Liver (tissue), 9 donors: ENCODE measurements around the gene RNF182. TPM values are rescaled to one million over a fixed set of nuclear protein-coding genes. Genes with fewer than 3 reads are reported as not detected.

Source experiments
- DNase-seq: peaks from one replicate; pipeline ENCODE4 v3.0.0-alpha.2; 2017; ENCODE audit warnings: low spot score
- H3K27ac ChIP-seq, 2 donors: one replicate each; pipeline ENCODE4 v1.7.0; 2013; ENCODE audit warnings: inconsistent platforms in 2 of 2, low read length in 2 of 2, control low read depth in 1 of 2, low read depth in 1 of 2, mild to moderate bottlenecking in 1 of 2
- H3K27me3 ChIP-seq, 4 donors: one replicate each; pipeline versions ENCODE4 v1.6.1 to v1.7.0; 2013; ENCODE audit warnings: low read length in 3 of 4, inconsistent platforms in 1 of 4, mild to moderate bottlenecking in 1 of 4, moderate library complexity in 1 of 4; ENCODE audit not compliant: control insufficient read depth in 4 of 4, insufficient read depth in 4 of 4
- H3K36me3 ChIP-seq, 4 donors: one replicate each; pipeline versions ENCODE4 v1.6.1 to v1.7.0; 2013; ENCODE audit warnings: low read length in 3 of 4, mild to moderate bottlenecking in 3 of 4, low read depth in 1 of 4, moderate library complexity in 1 of 4; ENCODE audit not compliant: control insufficient read depth in 4 of 4, insufficient read depth in 3 of 4
- H3K4me1 ChIP-seq, 4 donors: one replicate each; pipeline versions ENCODE4 v1.6.1 to v1.7.0; 2013; ENCODE audit warnings: low read length in 3 of 4, mild to moderate bottlenecking in 3 of 4, moderate library complexity in 1 of 4; ENCODE audit not compliant: control insufficient read depth in 4 of 4, insufficient read depth in 4 of 4
- H3K4me3 ChIP-seq, 3 donors: one replicate each; pipeline versions ENCODE4 v1.6.1 to v1.7.0; 2013; ENCODE audit warnings: low read length in 3 of 3, control low read depth in 1 of 3, low read depth in 1 of 3, mild to moderate bottlenecking in 1 of 3
- H3K9ac ChIP-seq, 2 donors: one replicate each; pipeline ENCODE4 v1.7.0; 2013; ENCODE audit warnings: low read length in 2 of 2, mild to moderate bottlenecking in 2 of 2, moderate library complexity in 2 of 2, control low read depth in 1 of 2, low read depth in 1 of 2
- H3K9me3 ChIP-seq, 4 donors: one replicate each; pipeline versions ENCODE4 v1.6.1 to v1.7.0; 2013; ENCODE audit warnings: low read length in 3 of 4; ENCODE audit not compliant: control insufficient read depth in 4 of 4
- EGR1 ChIP-seq, 2 donors: IDR thresholded peaks; 2 replicates each; pipeline ENCODE4 v1.6.1; 2016 to 2018; ENCODE audit warnings: antibody characterized with exemption in 2 of 2, low read depth in 2 of 2
- FOXA1 ChIP-seq: IDR thresholded peaks from 2 replicates; pipeline ENCODE4 v1.6.1; 2016; ENCODE audit warnings: antibody characterized with exemption
- FOXA2 ChIP-seq: IDR thresholded peaks from 2 replicates; pipeline ENCODE4 v1.6.1; 2016; ENCODE audit warnings: antibody characterized with exemption
- GABPA ChIP-seq, 2 donors: IDR thresholded peaks in 1 of 2; conservative IDR thresholded peaks in 1 of 2; 2 replicates each; pipeline ENCODE4 v1.6.1; 2016; ENCODE audit warnings: antibody characterized with exemption in 2 of 2, mild to moderate bottlenecking in 1 of 2, moderate library complexity in 1 of 2
- HNF4A ChIP-seq, 2 donors: conservative IDR thresholded peaks; 2 replicates each; pipeline ENCODE4 v1.6.1; 2016; ENCODE audit warnings: antibody characterized with exemption in 2 of 2, mild to moderate bottlenecking in 2 of 2
- JUND ChIP-seq, 2 donors: IDR thresholded peaks; 2 replicates each; pipeline ENCODE4 v1.6.1; 2016; ENCODE audit warnings: antibody characterized with exemption in 2 of 2
- NR2F2 ChIP-seq: IDR thresholded peaks from 2 replicates; pipeline ENCODE4 v1.6.1; 2016; ENCODE audit warnings: antibody characterized with exemption
- RAD21 ChIP-seq, 2 donors: IDR thresholded peaks; 2 replicates each; pipeline ENCODE4 v1.6.1; 2016; ENCODE audit warnings: antibody characterized with exemption in 2 of 2, mild to moderate bottlenecking in 2 of 2
- RXRA ChIP-seq, 2 donors: IDR thresholded peaks; 2 replicates each; pipeline ENCODE4 v1.6.1; 2017 to 2018; ENCODE audit warnings: antibody characterized with exemption in 2 of 2, mild to moderate bottlenecking in 1 of 2
- SP1 ChIP-seq: IDR thresholded peaks from 2 replicates; pipeline ENCODE4 v1.6.1; 2018; ENCODE audit warnings: antibody characterized with exemption, mild to moderate bottlenecking
- TAF1 ChIP-seq: conservative IDR thresholded peaks from 2 replicates; pipeline ENCODE4 v1.6.1; 2016; ENCODE audit warnings: antibody characterized with exemption, mild to moderate bottlenecking
- YY1 ChIP-seq: IDR thresholded peaks from 2 replicates; pipeline ENCODE4 v1.6.1; 2016; ENCODE audit warnings: antibody characterized with exemption, mild to moderate bottlenecking
- WGBS: extraction: QIAGEN DNeasy Blood & Tissue Kit; methylation state at CpG from one replicate; pipeline ENCODE4 v1.1.7; 2013; 5-methylcytosine and 5-hydroxymethylcytosine counted together
- polyA plus RNA-seq, 2 donors: library from polyadenylated mRNA; stranded (reverse) in 1 of 2; unstranded in 1 of 2; fragments of 200-250 nt in 1 of 2; fragments of >200 nt in 1 of 2; fragmentation: Nextera tagmentation in 1 of 2; extraction: Ambion mirVana in 1 of 2; gene quantifications; one replicate each; pipeline versions ENCODE4 v1.2.1 to v1.2.3, GENCODE V29; 2013 to 2015
- total RNA-seq, 2 donors: library from RNA; depleted of rRNA; stranded (reverse); fragments of >200 nt; gene quantifications; one replicate each; pipeline ENCODE4 v1.2.3, GENCODE V29; 2014
- TF ChIP-seq, protein P1 (sequence below): fragments of 150-350 bp; IDR thresholded peaks from 2 replicates; pipeline ENCODE4 v1.5.1; 2017; ENCODE audit warnings: improper control_type of control experiment, low read depth, low read length; ENCODE audit not compliant: missing input control
- TF ChIP-seq, protein P2 (sequence below): IDR thresholded peaks from 2 replicates; pipeline ENCODE4 v1.6.1; 2016; ENCODE audit warnings: antibody characterized with exemption
- TF ChIP-seq, protein P3 (sequence below): IDR thresholded peaks from 2 replicates; pipeline ENCODE4 v1.6.1; 2016; ENCODE audit warnings: antibody characterized with exemption, mild to moderate bottlenecking
- TF ChIP-seq, protein P4 (sequence below): IDR thresholded peaks from 2 replicates; pipeline ENCODE4 v1.6.1; 2016; ENCODE audit warnings: antibody characterized with exemption
- donor health status: healthy.
- donor health status: healthy.
- donor health status: healthy.
- donor health status: healthy.
- donor health status: healthy.

The RNF182 gene
- total and polyA plus RNA-seq, 4 donors: 1.4 TPM; not detected in 3

DNA sequence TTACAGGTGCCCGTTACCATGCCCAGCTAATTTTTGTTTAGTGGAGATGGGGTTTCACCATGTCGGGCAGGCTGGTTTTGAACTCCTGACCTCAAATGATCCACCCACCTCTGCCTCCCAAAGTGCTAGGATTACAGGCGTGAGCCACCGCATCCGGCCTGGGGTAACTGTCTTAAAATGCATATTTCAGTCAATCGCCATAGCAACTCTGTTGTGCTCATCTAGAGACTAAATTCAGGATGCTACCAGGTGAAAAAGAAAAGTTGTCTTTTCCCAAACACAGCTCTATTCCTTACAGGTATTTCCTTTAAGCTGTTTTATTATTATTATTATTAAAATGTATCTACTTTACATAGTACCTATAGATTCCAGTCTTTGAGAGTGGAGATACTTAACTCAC is 66.6 kb downstream of the RNF182 start:
- no peaks in the 10 kb centered on the region for H3K9me3 ChIP-seq
- WGBS: 86% methylated on average over 6 of the region's 6 CpGs
- H3K36me3 ChIP-seq: no peaks in the 10 kb centered on the region
- no peak for TF ChIP-seq RXRA (IDR thresholded peaks at IDR 0.05)
- TF ChIP-seq GABPA (IDR thresholded peaks at IDR 0.05 in 1 of 2, conservative IDR thresholded peaks at IDR 0.05 in 1 of 2): no peak
- TF ChIP-seq FOXA2: no peak
- TF ChIP-seq NR2F2: no peak
- TF ChIP-seq TAF1: no peak
- TF ChIP-seq, protein P1, sequence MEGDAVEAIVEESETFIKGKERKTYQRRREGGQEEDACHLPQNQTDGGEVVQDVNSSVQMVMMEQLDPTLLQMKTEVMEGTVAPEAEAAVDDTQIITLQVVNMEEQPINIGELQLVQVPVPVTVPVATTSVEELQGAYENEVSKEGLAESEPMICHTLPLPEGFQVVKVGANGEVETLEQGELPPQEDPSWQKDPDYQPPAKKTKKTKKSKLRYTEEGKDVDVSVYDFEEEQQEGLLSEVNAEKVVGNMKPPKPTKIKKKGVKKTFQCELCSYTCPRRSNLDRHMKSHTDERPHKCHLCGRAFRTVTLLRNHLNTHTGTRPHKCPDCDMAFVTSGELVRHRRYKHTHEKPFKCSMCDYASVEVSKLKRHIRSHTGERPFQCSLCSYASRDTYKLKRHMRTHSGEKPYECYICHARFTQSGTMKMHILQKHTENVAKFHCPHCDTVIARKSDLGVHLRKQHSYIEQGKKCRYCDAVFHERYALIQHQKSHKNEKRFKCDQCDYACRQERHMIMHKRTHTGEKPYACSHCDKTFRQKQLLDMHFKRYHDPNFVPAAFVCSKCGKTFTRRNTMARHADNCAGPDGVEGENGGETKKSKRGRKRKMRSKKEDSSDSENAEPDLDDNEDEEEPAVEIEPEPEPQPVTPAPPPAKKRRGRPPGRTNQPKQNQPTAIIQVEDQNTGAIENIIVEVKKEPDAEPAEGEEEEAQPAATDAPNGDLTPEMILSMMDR: no peak
- TF ChIP-seq, protein P2, sequence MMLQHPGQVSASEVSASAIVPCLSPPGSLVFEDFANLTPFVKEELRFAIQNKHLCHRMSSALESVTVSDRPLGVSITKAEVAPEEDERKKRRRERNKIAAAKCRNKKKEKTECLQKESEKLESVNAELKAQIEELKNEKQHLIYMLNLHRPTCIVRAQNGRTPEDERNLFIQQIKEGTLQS: no peak
- TF ChIP-seq HNF4A (conservative IDR thresholded peaks at IDR 0.05): no peak
- no peak for TF ChIP-seq YY1
- TF ChIP-seq, protein P3, sequence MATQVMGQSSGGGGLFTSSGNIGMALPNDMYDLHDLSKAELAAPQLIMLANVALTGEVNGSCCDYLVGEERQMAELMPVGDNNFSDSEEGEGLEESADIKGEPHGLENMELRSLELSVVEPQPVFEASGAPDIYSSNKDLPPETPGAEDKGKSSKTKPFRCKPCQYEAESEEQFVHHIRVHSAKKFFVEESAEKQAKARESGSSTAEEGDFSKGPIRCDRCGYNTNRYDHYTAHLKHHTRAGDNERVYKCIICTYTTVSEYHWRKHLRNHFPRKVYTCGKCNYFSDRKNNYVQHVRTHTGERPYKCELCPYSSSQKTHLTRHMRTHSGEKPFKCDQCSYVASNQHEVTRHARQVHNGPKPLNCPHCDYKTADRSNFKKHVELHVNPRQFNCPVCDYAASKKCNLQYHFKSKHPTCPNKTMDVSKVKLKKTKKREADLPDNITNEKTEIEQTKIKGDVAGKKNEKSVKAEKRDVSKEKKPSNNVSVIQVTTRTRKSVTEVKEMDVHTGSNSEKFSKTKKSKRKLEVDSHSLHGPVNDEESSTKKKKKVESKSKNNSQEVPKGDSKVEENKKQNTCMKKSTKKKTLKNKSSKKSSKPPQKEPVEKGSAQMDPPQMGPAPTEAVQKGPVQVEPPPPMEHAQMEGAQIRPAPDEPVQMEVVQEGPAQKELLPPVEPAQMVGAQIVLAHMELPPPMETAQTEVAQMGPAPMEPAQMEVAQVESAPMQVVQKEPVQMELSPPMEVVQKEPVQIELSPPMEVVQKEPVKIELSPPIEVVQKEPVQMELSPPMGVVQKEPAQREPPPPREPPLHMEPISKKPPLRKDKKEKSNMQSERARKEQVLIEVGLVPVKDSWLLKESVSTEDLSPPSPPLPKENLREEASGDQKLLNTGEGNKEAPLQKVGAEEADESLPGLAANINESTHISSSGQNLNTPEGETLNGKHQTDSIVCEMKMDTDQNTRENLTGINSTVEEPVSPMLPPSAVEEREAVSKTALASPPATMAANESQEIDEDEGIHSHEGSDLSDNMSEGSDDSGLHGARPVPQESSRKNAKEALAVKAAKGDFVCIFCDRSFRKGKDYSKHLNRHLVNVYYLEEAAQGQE: no peak
- TF ChIP-seq FOXA1: no peak
- TF ChIP-seq JUND (IDR thresholded peaks at IDR 0.05): no peak
- no peak for TF ChIP-seq SP1
- TF ChIP-seq EGR1 (IDR thresholded peaks at IDR 0.05; ENCODE audit: low read depth in 2 of 2): no peak
- TF ChIP-seq RAD21 (IDR thresholded peaks at IDR 0.05): no peak
- H3K4me1 ChIP-seq: no peaks in the 10 kb centered on the region
- H3K4me3 ChIP-seq: no peak overlapping the region
- DNase-seq: no peak
- H3K27ac ChIP-seq: no peak overlapping the region
- H3K9ac ChIP-seq: no peak overlapping the region
- peaks cover 0 to 4% (median under 1%) of the 10 kb centered on the region in 4 donors for H3K27me3 ChIP-seq

DNA sequence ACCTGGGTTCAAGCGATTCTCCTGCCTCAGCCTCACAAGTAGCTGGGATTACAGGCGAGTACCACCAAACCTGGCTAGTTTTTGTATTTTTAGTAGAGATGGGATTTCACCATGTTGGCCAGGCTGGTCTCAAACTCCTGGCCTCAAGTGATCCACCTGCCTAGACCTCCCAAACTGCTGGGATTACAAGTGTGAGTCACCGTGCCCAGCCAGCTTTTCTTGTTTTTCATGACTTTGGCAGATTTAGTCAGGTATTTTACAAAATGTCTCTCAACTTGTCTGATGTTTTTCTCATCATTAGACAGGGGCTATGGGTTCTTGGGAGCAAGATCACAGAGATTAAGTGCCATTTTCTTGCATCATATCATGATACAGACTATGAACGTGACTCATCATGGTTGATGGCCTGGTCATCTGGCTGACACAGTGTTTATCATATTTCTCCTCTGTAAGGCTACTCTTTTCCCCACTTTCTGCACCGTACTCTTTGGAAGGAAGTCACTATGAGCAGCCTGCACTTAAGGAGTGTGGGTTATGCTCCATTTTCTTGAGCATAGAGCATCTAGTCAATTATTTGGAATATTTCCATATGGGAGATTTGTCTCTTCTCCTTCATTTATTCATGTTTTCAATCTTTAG is 67.8 kb downstream of the RNF182 start:
- Histone ChIP-seq H3K27ac (no peak overlapping the region), H3K4me3 (no peak overlapping the region), H3K9me3 (no peaks in the 10 kb centered on the region), H3K9ac (no peak overlapping the region), H3K4me1 (no peaks in the 10 kb centered on the region), H3K27me3 (peaks cover 0 to 4% (median 1%) of the 10 kb centered on the region in 4 donors), H3K36me3 (no peaks in the 10 kb centered on the region)
- TF ChIP-seq, protein P2: no peak
- TF ChIP-seq NR2F2: no peak
- TF ChIP-seq JUND (IDR thresholded peaks at IDR 0.05): no peak
- TF ChIP-seq, protein P4, sequence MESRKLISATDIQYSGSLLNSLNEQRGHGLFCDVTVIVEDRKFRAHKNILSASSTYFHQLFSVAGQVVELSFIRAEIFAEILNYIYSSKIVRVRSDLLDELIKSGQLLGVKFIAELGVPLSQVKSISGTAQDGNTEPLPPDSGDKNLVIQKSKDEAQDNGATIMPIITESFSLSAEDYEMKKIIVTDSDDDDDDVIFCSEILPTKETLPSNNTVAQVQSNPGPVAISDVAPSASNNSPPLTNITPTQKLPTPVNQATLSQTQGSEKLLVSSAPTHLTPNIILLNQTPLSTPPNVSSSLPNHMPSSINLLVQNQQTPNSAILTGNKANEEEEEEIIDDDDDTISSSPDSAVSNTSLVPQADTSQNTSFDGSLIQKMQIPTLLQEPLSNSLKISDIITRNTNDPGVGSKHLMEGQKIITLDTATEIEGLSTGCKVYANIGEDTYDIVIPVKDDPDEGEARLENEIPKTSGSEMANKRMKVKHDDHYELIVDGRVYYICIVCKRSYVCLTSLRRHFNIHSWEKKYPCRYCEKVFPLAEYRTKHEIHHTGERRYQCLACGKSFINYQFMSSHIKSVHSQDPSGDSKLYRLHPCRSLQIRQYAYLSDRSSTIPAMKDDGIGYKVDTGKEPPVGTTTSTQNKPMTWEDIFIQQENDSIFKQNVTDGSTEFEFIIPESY: no peak
- TF ChIP-seq EGR1 (IDR thresholded peaks at IDR 0.05; ENCODE audit: low read depth in 2 of 2): no peak
- TF ChIP-seq YY1: no peak
- 84% methylated on average over 5 of the region's 5 CpGs for WGBS
- DNase-seq: no peak
